ENCODE data around the gene GATA5.

GATA5 gene

GRCh38 chr20:62454904-62455636, 20.7 kb downstream of the GATA5 start:
- no peaks in the 10 kb centered on the region for H3K36me3 Mint-ChIP-seq

GRCh38 chr20:62453186-62453808, 22.5 kb downstream of the GATA5 start:
- Mint-ChIP-seq H3K27ac (no peak overlapping the region), H3K4me1 (peaks cover 0 to 2% of the 10 kb centered on the region in 2 donors), H3K9me3 (no peaks in the 10 kb centered on the region), H3K4me3 (no peak overlapping the region), H3K36me3 (no peaks in the 10 kb centered on the region), H3K27me3 (peaks cover 32 to 66% of the 10 kb centered on the region in 2 donors)
- no peak for ATAC-seq (replicated peaks)
- no peak for DNase-seq

More at GRCh38 chr20:62454904-62455636, 20.7 kb downstream of the GATA5 start:
- no peak overlapping the region for H3K4me3 Mint-ChIP-seq
- H3K9me3 Mint-ChIP-seq: no peaks in the 10 kb centered on the region
- H3K4me1 Mint-ChIP-seq: peaks cover 0 to 2% of the 10 kb centered on the region in 2 donors
- H3K27ac Mint-ChIP-seq: no peak overlapping the region
- DNase-seq: no peak
- ATAC-seq (replicated peaks): no peak
- H3K27me3 Mint-ChIP-seq: peaks cover 26 to 57% of the 10 kb centered on the region in 2 donors

GRCh38 chr20:62452475-62453095, 23.2 kb downstream of the GATA5 start:
- no peak for ATAC-seq (replicated peaks)
- Mint-ChIP-seq H3K9me3 (no peaks in the 10 kb centered on the region), H3K27ac (no peak overlapping the region), H3K36me3 (no peaks in the 10 kb centered on the region), H3K4me1 (peaks cover 0 to 2% of the 10 kb centered on the region in 2 donors), H3K27me3 (peaks cover 28 to 66% of the 10 kb centered on the region in 2 donors), H3K4me3 (no peak overlapping the region)
- no peak for DNase-seq

GRCh38 chr20:62451970-62452369, 23.8 kb downstream of the GATA5 start:
- H3K4me3 Mint-ChIP-seq: no peak overlapping the region
- H3K36me3 Mint-ChIP-seq: no peaks in the 10 kb centered on the region
- DNase-seq (no peak), ATAC-seq (replicated peaks) (no peak)
- H3K27ac Mint-ChIP-seq: no peak overlapping the region
- peaks cover 29 to 63% of the 10 kb centered on the region in 2 donors for H3K27me3 Mint-ChIP-seq
- peaks cover 0 to 2% of the 10 kb centered on the region in 2 donors for H3K4me1 Mint-ChIP-seq
- no peaks in the 10 kb centered on the region for H3K9me3 Mint-ChIP-seq

- no peaks in the 10 kb centered on the region for H3K9me3 Mint-ChIP-seq
- H3K27ac Mint-ChIP-seq: no peak overlapping the region
- peaks cover 34 to 57% of the 10 kb centered on the region in 2 donors for H3K27me3 Mint-ChIP-seq
- ATAC-seq (replicated peaks) (no peak), DNase-seq (no peak)
- peaks cover 0 to 2% of the 10 kb centered on the region in 2 donors for H3K4me1 Mint-ChIP-seq
- H3K36me3 Mint-ChIP-seq: no peaks in the 10 kb centered on the region
- no peak overlapping the region for H3K4me3 Mint-ChIP-seq
Observed at GRCh38 chr20:62451156-62451767, 24.5 kb downstream of the GATA5 start.

- H3K27me3 Mint-ChIP-seq: peaks cover 27 to 49% of the 10 kb centered on the region in 2 donors
- H3K4me3 Mint-ChIP-seq: no peak overlapping the region
- no peak overlapping the region for H3K27ac Mint-ChIP-seq
- DNase-seq: no peak
- H3K36me3 Mint-ChIP-seq: no peaks in the 10 kb centered on the region
- no peaks in the 10 kb centered on the region for H3K9me3 Mint-ChIP-seq
- H3K4me1 Mint-ChIP-seq: peaks cover 0 to 2% of the 10 kb centered on the region in 2 donors
- ATAC-seq (replicated peaks): no peak
Observed at GRCh38 chr20:62449951-62450691, 25.7 kb downstream of the GATA5 start.

- H3K36me3 Mint-ChIP-seq: no peaks in the 10 kb centered on the region
- H3K9me3 Mint-ChIP-seq: no peaks in the 10 kb centered on the region
- no peak overlapping the region for H3K27ac Mint-ChIP-seq
- peaks cover 34 to 44% of the 10 kb centered on the region in 2 donors for H3K27me3 Mint-ChIP-seq
- peaks cover 0 to 2% of the 10 kb centered on the region in 2 donors for H3K4me1 Mint-ChIP-seq
- H3K4me3 Mint-ChIP-seq: no peak overlapping the region
- DNase-seq (no peak), ATAC-seq (replicated peaks) (no peak)
Observed at GRCh38 chr20:62448788-62449187, 27.0 kb downstream of the GATA5 start.

GRCh38 chr20:62448038-62448437, 27.8 kb downstream of the GATA5 start:
- ATAC-seq (replicated peaks): peak in 1 of 2 donors; percentile 38
- DNase-seq: no peak
- Mint-ChIP-seq H3K27ac (no peak overlapping the region), H3K27me3 (peaks cover 32 to 37% of the 10 kb centered on the region in 2 donors), H3K9me3 (no peaks in the 10 kb centered on the region), H3K4me1 (peaks cover 0 to 2% of the 10 kb centered on the region in 2 donors), H3K4me3 (no peak overlapping the region), H3K36me3 (no peaks in the 10 kb centered on the region)

GRCh38 chr20:62446888-62447869, 28.6 kb downstream of the GATA5 start:
- Mint-ChIP-seq H3K9me3 (no peaks in the 10 kb centered on the region), H3K4me1 (peaks cover 0 to 2% of the 10 kb centered on the region in 2 donors), H3K36me3 (no peaks in the 10 kb centered on the region), H3K27me3 (peaks cover 31 to 33% of the 10 kb centered on the region in 2 donors), H3K27ac (no peak overlapping the region), H3K4me3 (no peak overlapping the region)
- no peak for DNase-seq
- ATAC-seq (replicated peaks): no peak

- Mint-ChIP-seq H3K4me3 (no peak overlapping the region), H3K36me3 (no peaks in the 10 kb centered on the region), H3K27me3 (peaks cover 30 to 36% of the 10 kb centered on the region in 2 donors), H3K4me1 (peaks cover 0 to 2% of the 10 kb centered on the region in 2 donors), H3K27ac (no peak overlapping the region), H3K9me3 (no peaks in the 10 kb centered on the region)
- ATAC-seq (replicated peaks): no peak
- DNase-seq: no peak
Observed at GRCh38 chr20:62446481-62446880, 29.3 kb downstream of the GATA5 start.

GRCh38 chr20:62445553-62446340, 30.0 kb downstream of the GATA5 start:
- Mint-ChIP-seq H3K4me1 (peaks cover 0 to 2% of the 10 kb centered on the region in 2 donors), H3K4me3 (no peak overlapping the region), H3K27ac (no peak overlapping the region), H3K27me3 (peaks cover 32 to 41% of the 10 kb centered on the region in 2 donors), H3K9me3 (no peaks in the 10 kb centered on the region), H3K36me3 (no peaks in the 10 kb centered on the region)
- DNase-seq (no peak), ATAC-seq (replicated peaks) (no peak)

GRCh38 chr20:62444286-62444685, 31.5 kb downstream of the GATA5 start:
- H3K27ac Mint-ChIP-seq: no peak overlapping the region
- no peaks in the 10 kb centered on the region for H3K36me3 Mint-ChIP-seq
- H3K4me1 Mint-ChIP-seq: peaks cover 6 to 8% of the 10 kb centered on the region in 2 donors
- no peaks in the 10 kb centered on the region for H3K9me3 Mint-ChIP-seq
- ATAC-seq (replicated peaks): no peak
- peaks cover 27 to 30% of the 10 kb centered on the region in 2 donors for H3K27me3 Mint-ChIP-seq
- no peak for DNase-seq
- no peak overlapping the region for H3K4me3 Mint-ChIP-seq

Data from stimulated activated naive B cell treated with anti-CD40 and anti-IgM and Interleukin-4, amounts not matched to agents 10 μg/mL and 1 μg/mL and 100 μg/mL, for 72 hours (primary cell).